Body of pancreas (tissue), 4 donors: ENCODE results near the gene PCMT1. TPM values are rescaled to one million over a fixed set of nuclear protein-coding genes. Genes with fewer than 3 reads are reported as not detected.

Source experiments
- ATAC-seq: fragments of 150-250 bp; one replicate; pipeline ENCODE4 v1.9.1; 2016
- DNase-seq, 4 donors: peaks; one replicate each; pipeline ENCODE4 v3.0.0-alpha.2; 2019
- H3K27ac ChIP-seq, 4 donors: fragments of 200-600 bp; sonication (generic); 1 replicate in 3 of 4; 2 replicates in 1 of 4; pipeline versions ENCODE4 v1.5.1 to v1.6.1; 2016 to 2019; ENCODE audit warnings: mild to moderate bottlenecking in 1 of 4, mixed read lengths in 1 of 4, moderate library complexity in 1 of 4
- H3K27me3 ChIP-seq, 2 donors: fragments of 200-600 bp; sonication (generic); one replicate each; pipeline ENCODE4 v1.6.0; 2016; ENCODE audit warnings: mild to moderate bottlenecking in 1 of 2
- H3K36me3 ChIP-seq, 2 donors: fragments of 200-600 bp; sonication (generic); replicated peaks in 1 of 2; 2 replicates each; pipeline ENCODE4 v1.5.1; 2016; ENCODE audit warnings: low read depth in 2 of 2; ENCODE audit not compliant: insufficient read depth in 1 of 2
- H3K4me1 ChIP-seq: fragments of 200-600 bp; sonication (generic); one replicate; pipeline ENCODE4 v1.6.0; 2016
- H3K4me3 ChIP-seq, 2 donors: fragments of 200-600 bp; sonication (generic); 1 replicate in 1 of 2; 2 replicates in 1 of 2; pipeline ENCODE4 v1.5.1; 2016 to 2019
- H3K9me3 ChIP-seq, 3 donors: fragments of 200-600 bp; sonication (generic); 1 replicate in 2 of 3; 2 replicates in 1 of 3; pipeline ENCODE4 v1.5.1; 2016
- POLR2A ChIP-seq, 3 donors: fragments of 450-650 bp; IDR thresholded peaks; one replicate each; pipeline ENCODE4 v1.6.1; 2016; ENCODE audit warnings: antibody characterized with exemption in 3 of 3, mild to moderate bottlenecking in 2 of 3
- WGBS, 2 donors: methylation state at CpG; one replicate each; pipeline ENCODE4 v1.1.5; 2017; 5-methylcytosine and 5-hydroxymethylcytosine counted together
- intact Hi-C: fragments of 100-400 bp; cut with DNase I; formaldehyde crosslinking; loops from one replicate; pipeline ENCODE4 v1.15.1; 2023
- total RNA-seq, 2 donors: library from RNA; depleted of rRNA; stranded (reverse); fragments of >200 nt; gene quantifications; one replicate each; pipeline ENCODE4 v1.1.0, GENCODE V29; 2016
- TF ChIP-seq, protein P1 (sequence below), 7 experiments: fragments of 450-650 bp in 4 of 7; fragments of 200-600 bp in 3 of 7; sonication (generic) in 3 of 7; IDR thresholded peaks; one replicate each; pipeline ENCODE4 v1.5.1; 2016 to 2019; ENCODE audit warnings: antibody characterized with exemption in 7 of 7

The PCMT1 gene
- total RNA-seq, 2 donors from 2014 or later, result 26.2 to 26.7 TPM

DNA sequence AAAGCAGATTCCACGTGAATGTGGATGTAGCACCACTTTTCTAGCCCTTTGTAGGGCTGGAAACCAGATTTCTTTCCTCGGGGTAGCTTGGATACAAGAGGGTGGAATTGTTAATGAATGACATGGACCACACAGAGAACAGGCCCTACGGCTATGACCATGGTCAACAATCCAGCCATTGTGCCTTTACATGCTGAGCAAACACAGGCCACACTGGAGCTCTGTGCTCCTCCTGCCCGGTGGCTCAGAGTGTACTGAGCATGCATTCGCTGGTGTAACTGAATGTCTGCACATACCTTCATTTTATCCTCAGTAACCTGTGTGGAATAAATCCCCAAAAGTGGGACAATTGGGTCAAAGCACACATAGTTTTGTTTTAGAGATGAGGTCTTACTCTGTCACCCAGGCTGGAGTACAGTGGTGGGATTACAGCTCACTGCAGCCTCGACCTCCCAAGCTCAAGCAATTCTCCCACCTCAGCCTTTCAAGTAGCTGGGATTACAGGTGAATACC, 81.8 kb downstream of the PCMT1 start:
- H3K4me1 ChIP-seq, result no peaks in the 10 kb centered on the region
- no peak for TF ChIP-seq POLR2A (IDR thresholded peaks at IDR 0.05)
- TF ChIP-seq, protein P1, sequence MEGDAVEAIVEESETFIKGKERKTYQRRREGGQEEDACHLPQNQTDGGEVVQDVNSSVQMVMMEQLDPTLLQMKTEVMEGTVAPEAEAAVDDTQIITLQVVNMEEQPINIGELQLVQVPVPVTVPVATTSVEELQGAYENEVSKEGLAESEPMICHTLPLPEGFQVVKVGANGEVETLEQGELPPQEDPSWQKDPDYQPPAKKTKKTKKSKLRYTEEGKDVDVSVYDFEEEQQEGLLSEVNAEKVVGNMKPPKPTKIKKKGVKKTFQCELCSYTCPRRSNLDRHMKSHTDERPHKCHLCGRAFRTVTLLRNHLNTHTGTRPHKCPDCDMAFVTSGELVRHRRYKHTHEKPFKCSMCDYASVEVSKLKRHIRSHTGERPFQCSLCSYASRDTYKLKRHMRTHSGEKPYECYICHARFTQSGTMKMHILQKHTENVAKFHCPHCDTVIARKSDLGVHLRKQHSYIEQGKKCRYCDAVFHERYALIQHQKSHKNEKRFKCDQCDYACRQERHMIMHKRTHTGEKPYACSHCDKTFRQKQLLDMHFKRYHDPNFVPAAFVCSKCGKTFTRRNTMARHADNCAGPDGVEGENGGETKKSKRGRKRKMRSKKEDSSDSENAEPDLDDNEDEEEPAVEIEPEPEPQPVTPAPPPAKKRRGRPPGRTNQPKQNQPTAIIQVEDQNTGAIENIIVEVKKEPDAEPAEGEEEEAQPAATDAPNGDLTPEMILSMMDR (IDR thresholded peaks at IDR 0.05), result no peak
- no peaks in the 10 kb centered on the region for H3K27me3 ChIP-seq
- intact Hi-C loops, result no loop called here
- ATAC-seq (peak; percentile 47), DNase-seq (peak in 1 of 4 donors; percentile 24)
- H3K9me3 ChIP-seq, result no peaks in the 10 kb centered on the region
- H3K4me3 ChIP-seq, result no peak overlapping the region
- H3K36me3 ChIP-seq, result peaks cover 3 to 6% of the 10 kb centered on the region in 2 donors
- H3K27ac ChIP-seq, result no peak overlapping the region
- WGBS, 2 donors, result 74 to 76% methylated on average over 6 of the region's 6 CpGs

DNA sequence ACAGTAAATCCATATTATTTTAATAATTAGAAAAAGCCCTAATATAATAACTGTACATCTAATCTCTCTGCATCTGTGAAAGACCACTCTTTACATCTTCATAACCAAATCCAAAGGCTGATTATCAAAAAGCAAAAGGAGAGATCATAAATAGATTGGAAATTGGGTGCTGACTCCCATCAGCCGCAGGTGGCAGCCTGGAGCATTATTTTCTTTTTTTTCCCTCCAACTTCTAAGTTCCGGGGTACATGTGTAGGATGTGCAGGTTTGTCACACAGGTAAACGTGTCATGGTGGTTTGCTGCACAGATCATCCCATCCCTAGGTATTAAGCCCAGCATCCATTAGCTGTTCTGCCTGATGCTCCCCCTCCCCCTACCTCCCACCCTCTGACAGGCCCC, 84.1 kb downstream of the PCMT1 start:
- DNase-seq (no peak), ATAC-seq (no peak)
- no peak overlapping the region for H3K27ac ChIP-seq
- TF ChIP-seq, protein P1 (IDR thresholded peaks at IDR 0.05), result no peak
- TF ChIP-seq POLR2A (IDR thresholded peaks at IDR 0.05), result no peak
- no peak overlapping the region for H3K4me3 ChIP-seq
- intact Hi-C loops, result no loop called here
- H3K9me3 ChIP-seq, result no peaks in the 10 kb centered on the region
- H3K4me1 ChIP-seq, result no peaks in the 10 kb centered on the region
- H3K27me3 ChIP-seq, result no peaks in the 10 kb centered on the region
- WGBS, 2 donors, result 78 to 86% methylated on average over 3 of the region's 3 CpGs
- peaks cover 3 to 6% of the 10 kb centered on the region in 2 donors for H3K36me3 ChIP-seq

DNA sequence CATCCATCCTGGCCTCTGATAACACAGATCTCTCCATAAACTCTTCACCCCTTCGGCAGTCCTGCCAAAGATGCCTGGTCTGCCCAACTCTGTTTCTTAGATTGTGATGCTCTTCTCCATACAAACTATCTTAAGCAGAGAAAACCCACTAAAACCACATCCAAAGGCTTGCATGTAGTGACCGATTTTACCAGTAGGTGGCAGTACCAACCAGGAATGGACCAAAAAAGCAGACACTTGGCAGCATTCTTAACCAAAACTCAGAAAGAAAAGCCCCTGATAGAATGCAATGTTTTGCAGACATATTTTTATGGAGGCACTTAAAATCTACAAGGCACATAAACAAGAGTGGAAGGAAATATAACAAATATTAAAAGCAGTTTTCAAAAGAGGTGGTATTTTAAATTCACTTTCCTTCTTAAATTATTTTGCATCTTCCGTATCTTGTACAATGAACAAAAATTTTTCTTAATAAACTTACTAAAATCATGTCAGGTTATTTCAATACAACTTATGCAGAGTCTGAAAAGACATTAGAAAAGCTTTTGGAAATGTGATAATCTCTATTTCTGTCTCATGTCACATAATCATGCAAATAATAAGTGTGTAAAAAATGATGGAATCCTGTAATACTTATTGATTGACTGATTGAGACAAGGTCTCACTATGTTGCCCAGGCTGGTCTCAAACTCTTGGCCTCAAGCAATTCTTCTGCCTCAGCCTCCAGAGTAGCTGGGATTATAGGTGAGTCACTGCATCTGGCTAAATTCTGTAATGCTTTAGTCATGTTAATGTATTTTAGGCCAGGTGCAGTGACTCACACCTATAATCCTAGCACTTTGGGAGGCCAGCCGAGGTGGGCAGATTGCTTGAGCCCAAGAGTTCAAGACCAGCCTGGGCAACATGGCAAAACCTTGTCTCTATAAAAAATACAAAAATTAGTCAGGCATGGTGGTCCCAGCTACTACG, 85.3 kb downstream of the PCMT1 start:
- H3K27me3 ChIP-seq, result no peaks in the 10 kb centered on the region
- intact Hi-C loops, result loop anchor here (5.0 kb wide), 1 partner anchor 88 kb away; the partner anchor contains the start of gene RAET1G
- H3K4me3 ChIP-seq, result no peak overlapping the region
- ATAC-seq (peak; percentile 71), DNase-seq (peak; percentile 57 to 73 (median 64))
- TF ChIP-seq POLR2A (IDR thresholded peaks at IDR 0.05), result no peak
- TF ChIP-seq, protein P1 (IDR thresholded peaks at IDR 0.05), result peak; percentile 77 to 93 (median 91)
- peaks cover 3 to 6% of the 10 kb centered on the region in 2 donors for H3K36me3 ChIP-seq
- H3K27ac ChIP-seq, result no peak overlapping the region
- WGBS, 2 donors, result 44 to 45% methylated on average over 5 of the region's 5 CpGs
- H3K4me1 ChIP-seq, result peaks cover under 1% of the 10 kb centered on the region
- H3K9me3 ChIP-seq, result no peaks in the 10 kb centered on the region

DNA sequence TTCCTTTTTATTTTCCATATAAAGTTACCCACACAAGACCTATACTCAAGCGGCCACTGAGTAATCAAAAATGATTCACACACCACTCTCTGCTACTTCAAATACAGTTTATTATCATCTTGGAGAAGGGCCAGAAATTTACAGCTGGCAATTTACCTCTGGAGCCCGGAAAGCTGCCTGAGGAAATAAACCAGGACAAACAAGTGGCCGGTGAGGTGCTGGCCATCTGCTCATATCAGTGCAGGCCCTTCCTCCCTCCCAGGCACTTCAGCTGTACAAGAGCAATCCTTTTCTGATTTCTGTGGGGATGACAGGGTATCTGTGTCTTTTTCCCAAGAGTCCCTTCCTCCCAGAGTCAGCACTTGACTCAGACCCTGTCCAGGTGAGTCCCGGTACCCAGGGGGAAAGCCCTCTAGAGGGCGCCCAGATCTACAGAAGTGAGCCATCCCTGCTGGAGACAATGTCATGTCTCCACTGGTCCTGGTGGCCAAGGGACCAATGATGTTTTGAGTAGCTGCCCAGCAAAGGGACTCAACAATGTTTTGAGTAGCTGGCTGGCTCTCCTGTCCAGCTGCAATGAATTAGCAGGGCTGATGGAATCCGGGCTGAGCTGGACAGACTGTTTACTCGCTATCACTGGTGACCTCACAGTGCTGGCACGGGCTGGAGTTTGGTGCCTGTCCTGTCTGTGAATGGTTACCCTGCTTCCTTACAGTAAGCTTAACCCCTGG, 91.0 kb downstream of the PCMT1 start:
- peak; percentile 97 for ATAC-seq
- H3K27me3 ChIP-seq, result no peaks in the 10 kb centered on the region
- no peak for TF ChIP-seq POLR2A (IDR thresholded peaks at IDR 0.05)
- TF ChIP-seq, protein P1 (IDR thresholded peaks at IDR 0.05), result peak in 6 of 7 experiments; percentile 20 to 46 (median 33)
- intact Hi-C loops, result no loop called here
- peaks cover 16% of the 10 kb centered on the region for H3K4me1 ChIP-seq
- no peaks in the 10 kb centered on the region for H3K9me3 ChIP-seq
- H3K4me3 ChIP-seq, result no peak overlapping the region
- DNase-seq, result peak; percentile 85 to 92 (median 90)
- peak overlapping the region; percentile 19 to 74 (median 66) for H3K27ac ChIP-seq
- WGBS, 2 donors, result 12 to 18% methylated on average over 8 of the region's 8 CpGs
- H3K36me3 ChIP-seq, result peaks cover 0 to 1% of the 10 kb centered on the region in 2 donors
